OCI-LY3 (cell line): Measurements from ENCODE around the gene PRDM16.

Experiments used
- H2AFZ ChIP-seq: fragments of 200-600, 300-600 bp; shearing (Covaris generic); 2 replicates; pipeline ENCODE4 v1.6.0; 2014; ENCODE audit warnings: antibody characterized with exemption, low read depth, low read length
- H3K27ac ChIP-seq: fragments of 200-600, 300-600 bp; sonication (generic); 2 replicates; pipeline ENCODE4 v1.5.1; 2014; ENCODE audit warnings: mild to moderate bottlenecking, low read length, moderate library complexity, mixed read lengths
- H3K27me3 ChIP-seq: fragments of 200-600, 300-600 bp; sonication (generic); 2 replicates; pipeline ENCODE4 v1.6.1; 2014; ENCODE audit warnings: low read depth, low read length, mixed read lengths
- H3K36me3 ChIP-seq: fragments of 200-600, 300-600 bp; sonication (generic); replicated peaks from 2 replicates; pipeline ENCODE3; 2014; ENCODE audit warnings: low read depth, low read length, mixed read lengths
- H3K4me1 ChIP-seq: fragments of 300-600, 200-600 bp; sonication (generic); 2 replicates; pipeline ENCODE4 v1.6.1; 2014; ENCODE audit warnings: low read length, mixed read lengths
- H3K4me2 ChIP-seq: fragments of 200-600, 300-600 bp; sonication (generic); 2 replicates; pipeline ENCODE4 v1.6.1; 2014; ENCODE audit warnings: low read length, mixed read lengths
- H3K4me3 ChIP-seq: fragments of 300-600, 200-600 bp; sonication (generic); 2 replicates; pipeline ENCODE4 v1.5.1; 2014; ENCODE audit warnings: antibody characterized with exemption, mild to moderate bottlenecking, low read length, moderate library complexity
- H3K79me2 ChIP-seq: fragments of 300-600, 200-600 bp; shearing (Covaris generic); 2 replicates; pipeline ENCODE4 v1.6.1; 2014; ENCODE audit warnings: mild to moderate bottlenecking, low read length, mixed read lengths
- H3K9ac ChIP-seq: fragments of 300-600, 200-600 bp; shearing (Covaris generic); 2 replicates; pipeline ENCODE4 v1.6.0; 2014; ENCODE audit warnings: mild to moderate bottlenecking, low read length, moderate library complexity
- H3K9me3 ChIP-seq: fragments of 200-600, 300-600 bp; shearing (Covaris generic); 2 replicates; pipeline ENCODE4 v1.6.1; 2014; ENCODE audit warnings: low read length, mixed read lengths; ENCODE audit not compliant: insufficient read depth
- H4K20me1 ChIP-seq: fragments of 200-600, 300-600 bp; sonication (generic); 2 replicates; pipeline ENCODE4 v1.6.1; 2016; ENCODE audit warnings: low read length, mixed read lengths; ENCODE audit not compliant: insufficient read depth
- EZH2phosphoT487 ChIP-seq: fragments of 200-600 bp; shearing (Covaris generic); IDR thresholded peaks from 2 replicates; pipeline ENCODE4 v1.6.1; 2018; ENCODE audit warnings: antibody characterized with exemption, mixed run types, low read depth
- TF ChIP-seq, protein P1 (sequence below): fragments of 200-600, 300-600 bp; sonication (generic); IDR thresholded peaks from 2 replicates; pipeline ENCODE4 v1.5.1; 2014; ENCODE audit warnings: antibody characterized with exemption, low read length, low read depth

The PRDM16 gene

DNA sequence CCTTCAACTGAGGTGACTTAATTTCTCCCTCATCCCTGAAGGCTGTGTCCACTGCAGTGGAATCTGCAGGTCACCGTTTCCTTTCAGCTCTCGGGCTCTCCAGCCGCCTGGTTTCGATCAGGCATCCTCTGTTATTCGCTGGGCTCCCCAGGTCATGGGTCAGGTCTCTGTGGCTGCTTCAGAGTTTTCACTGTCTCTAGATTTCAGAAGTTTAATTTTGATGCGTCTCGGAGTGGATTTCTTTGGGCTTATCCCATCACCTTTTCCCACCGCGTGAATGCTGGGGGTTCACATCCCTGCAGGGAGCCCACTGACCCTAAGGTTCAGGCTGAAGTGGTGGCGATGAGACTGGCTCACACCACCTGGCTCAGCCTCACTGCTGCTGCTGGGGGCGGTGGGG lies 44.4 kb upstream of the PRDM16 start:
- Histone ChIP-seq H3K4me3 (no peak overlapping the region), H2AFZ (no peak overlapping the region), H3K79me2 (no peaks in the 10 kb centered on the region), H3K9me3 (no peaks in the 10 kb centered on the region), H3K27ac (no peak overlapping the region), H3K36me3 (no peaks in the 10 kb centered on the region), H3K4me2 (no peak overlapping the region), H3K9ac (no peak overlapping the region), H4K20me1 (no peaks in the 10 kb centered on the region), H3K4me1 (no peaks in the 10 kb centered on the region), H3K27me3 (no peaks in the 10 kb centered on the region)
- TF ChIP-seq EZH2phosphoT487: no peak
- TF ChIP-seq, protein P1, sequence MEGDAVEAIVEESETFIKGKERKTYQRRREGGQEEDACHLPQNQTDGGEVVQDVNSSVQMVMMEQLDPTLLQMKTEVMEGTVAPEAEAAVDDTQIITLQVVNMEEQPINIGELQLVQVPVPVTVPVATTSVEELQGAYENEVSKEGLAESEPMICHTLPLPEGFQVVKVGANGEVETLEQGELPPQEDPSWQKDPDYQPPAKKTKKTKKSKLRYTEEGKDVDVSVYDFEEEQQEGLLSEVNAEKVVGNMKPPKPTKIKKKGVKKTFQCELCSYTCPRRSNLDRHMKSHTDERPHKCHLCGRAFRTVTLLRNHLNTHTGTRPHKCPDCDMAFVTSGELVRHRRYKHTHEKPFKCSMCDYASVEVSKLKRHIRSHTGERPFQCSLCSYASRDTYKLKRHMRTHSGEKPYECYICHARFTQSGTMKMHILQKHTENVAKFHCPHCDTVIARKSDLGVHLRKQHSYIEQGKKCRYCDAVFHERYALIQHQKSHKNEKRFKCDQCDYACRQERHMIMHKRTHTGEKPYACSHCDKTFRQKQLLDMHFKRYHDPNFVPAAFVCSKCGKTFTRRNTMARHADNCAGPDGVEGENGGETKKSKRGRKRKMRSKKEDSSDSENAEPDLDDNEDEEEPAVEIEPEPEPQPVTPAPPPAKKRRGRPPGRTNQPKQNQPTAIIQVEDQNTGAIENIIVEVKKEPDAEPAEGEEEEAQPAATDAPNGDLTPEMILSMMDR: no peak

GRCh38 chr1:3026124-3026523 lies 42.9 kb upstream of the PRDM16 start:
- Histone ChIP-seq H3K27ac (no peak overlapping the region), H2AFZ (no peak overlapping the region), H3K36me3 (no peaks in the 10 kb centered on the region), H4K20me1 (no peaks in the 10 kb centered on the region), H3K4me2 (no peak overlapping the region), H3K27me3 (no peaks in the 10 kb centered on the region), H3K4me3 (no peak overlapping the region), H3K9ac (no peak overlapping the region), H3K4me1 (no peaks in the 10 kb centered on the region), H3K79me2 (no peaks in the 10 kb centered on the region), H3K9me3 (no peaks in the 10 kb centered on the region)
- TF ChIP-seq, protein P1: no peak
- TF ChIP-seq EZH2phosphoT487: no peak

GRCh38 chr1:3026581-3027391 lies 42.2 kb upstream of the PRDM16 start:
- H3K9me3 ChIP-seq: no peaks in the 10 kb centered on the region
- H3K4me1 ChIP-seq: no peaks in the 10 kb centered on the region
- H3K4me3 ChIP-seq: no peak overlapping the region
- H4K20me1 ChIP-seq: no peaks in the 10 kb centered on the region
- no peaks in the 10 kb centered on the region for H3K27me3 ChIP-seq
- H3K27ac ChIP-seq: no peak overlapping the region
- no peak overlapping the region for H2AFZ ChIP-seq
- no peaks in the 10 kb centered on the region for H3K36me3 ChIP-seq
- TF ChIP-seq, protein P1: no peak
- TF ChIP-seq EZH2phosphoT487: no peak
- H3K4me2 ChIP-seq: no peak overlapping the region
- H3K79me2 ChIP-seq: no peaks in the 10 kb centered on the region
- no peak overlapping the region for H3K9ac ChIP-seq

GRCh38 chr1:3027611-3028371 lies 41.2 kb upstream of the PRDM16 start:
- Histone ChIP-seq H3K9me3 (no peaks in the 10 kb centered on the region), H3K27ac (no peak overlapping the region), H3K27me3 (no peaks in the 10 kb centered on the region)

More at GRCh38 chr1:3027611-3028371, 41.2 kb upstream of the PRDM16 start:
- H3K4me1 ChIP-seq: no peaks in the 10 kb centered on the region
- H3K4me2 ChIP-seq: no peak overlapping the region
- H3K4me3 ChIP-seq: no peak overlapping the region
- TF ChIP-seq, protein P1: no peak
- TF ChIP-seq EZH2phosphoT487: no peak
- no peak overlapping the region for H2AFZ ChIP-seq
- H3K9ac ChIP-seq: no peak overlapping the region
- no peaks in the 10 kb centered on the region for H3K36me3 ChIP-seq
- H3K79me2 ChIP-seq: no peaks in the 10 kb centered on the region
- no peaks in the 10 kb centered on the region for H4K20me1 ChIP-seq
